Measurements from ENCODE around the gene EVL. TPM values are rescaled to one million over a fixed set of nuclear protein-coding genes. Genes with fewer than 3 reads are reported as not detected.

The EVL gene
- total RNA-seq, 1 experiment from 2014 or later = 21.7 TPM

GRCh38 chr14:100065942-100066574 is 836 bp downstream of the EVL start:
- no peak for DNase-seq (ENCODE audit: low read depth)

GRCh38 chr14:100066962-100067361 is 1.7 kb downstream of the EVL start:
- no peak for DNase-seq (ENCODE audit: low read depth)

- no peak for DNase-seq (ENCODE audit: low read depth)
Observed at GRCh38 chr14:100067481-100067880, 2.3 kb downstream of the EVL start.

GRCh38 chr14:100067971-100068959 is 3.0 kb downstream of the EVL start:
- DNase-seq (ENCODE audit: low read depth) = peak; percentile 70

GRCh38 chr14:100069161-100069800 is 4.1 kb downstream of the EVL start:
- DNase-seq (ENCODE audit: low read depth) = no peak

GRCh38 chr14:100070310-100070709 is 5.1 kb downstream of the EVL start:
- no peak for DNase-seq (ENCODE audit: low read depth)

- no peak for DNase-seq (ENCODE audit: low read depth)
Observed at GRCh38 chr14:100071545-100071944, 6.3 kb downstream of the EVL start.

GRCh38 chr14:100072783-100073346 is 7.6 kb downstream of the EVL start:
- DNase-seq (ENCODE audit: low read depth) = no peak

- DNase-seq (ENCODE audit: low read depth) = no peak
Observed at GRCh38 chr14:100073576-100074430, 8.6 kb downstream of the EVL start.

GRCh38 chr14:100074431-100075100 is 9.3 kb downstream of the EVL start:
- DNase-seq (ENCODE audit: low read depth) = no peak

- DNase-seq (ENCODE audit: low read depth) = no peak
Observed at GRCh38 chr14:100075681-100076080, 10.5 kb downstream of the EVL start.

- peak; percentile 47 for DNase-seq (ENCODE audit: low read depth)
Observed at GRCh38 chr14:100076133-100076532, 10.9 kb downstream of the EVL start.

- DNase-seq (ENCODE audit: low read depth) = peak; percentile 75
Observed at GRCh38 chr14:100076606-100077005, 11.4 kb downstream of the EVL start.

- DNase-seq (ENCODE audit: low read depth) = no peak
Observed at GRCh38 chr14:100077441-100077840, 12.2 kb downstream of the EVL start.

GRCh38 chr14:100078216-100078803 is 13.1 kb downstream of the EVL start:
- no peak for DNase-seq (ENCODE audit: low read depth)

GRCh38 chr14:100078997-100079725 is 13.9 kb downstream of the EVL start:
- DNase-seq (ENCODE audit: low read depth) = peak; percentile 82

- no peak for DNase-seq (ENCODE audit: low read depth)
Observed at GRCh38 chr14:100079726-100080005, 14.4 kb downstream of the EVL start.

GRCh38 chr14:100080206-100080605 is 15.0 kb downstream of the EVL start:
- no peak for DNase-seq (ENCODE audit: low read depth)

- no peak for DNase-seq (ENCODE audit: low read depth)
Observed at GRCh38 chr14:100081997-100082625, 16.9 kb downstream of the EVL start.

Measured in HT1080 (cell line).